Measurements from ENCODE around the gene ZNF845.

ZNF845 gene

DNA sequence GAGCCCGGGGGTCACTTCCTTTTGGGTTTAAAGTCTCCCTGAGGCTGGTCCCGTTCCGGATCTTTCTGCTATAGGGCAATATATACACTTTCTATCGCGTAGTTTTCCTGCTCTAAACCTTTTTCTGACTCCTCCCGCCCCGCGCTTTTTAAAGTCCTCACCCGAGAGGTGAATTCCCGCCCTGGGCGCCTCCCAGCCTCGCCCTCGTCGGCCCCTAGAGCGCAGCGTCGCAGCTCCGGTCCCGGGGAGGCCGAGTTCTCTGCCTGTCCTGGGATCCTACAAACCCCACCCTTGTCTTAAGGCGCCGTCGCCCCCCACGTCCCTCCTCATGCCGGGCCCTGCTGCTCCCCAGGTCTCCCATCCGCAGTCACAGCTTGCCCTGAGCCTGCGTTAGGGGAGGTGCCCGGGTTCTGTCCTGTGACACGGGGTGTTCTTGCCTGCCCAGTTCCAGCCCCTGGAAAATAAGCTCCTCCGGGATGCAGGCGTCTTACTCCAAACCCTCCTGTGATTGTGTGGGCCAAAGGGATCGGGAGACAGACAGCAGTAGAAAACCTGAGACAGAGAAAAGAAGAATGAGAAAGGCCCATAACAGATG lies 32.4 kb downstream of the ZNF845 start:
- Histone ChIP-seq H3K4me3 (ENCODE audit: low read depth, low read length) (peak overlapping the region; percentile 82), H3K4me1 (ENCODE audit: control insufficient read depth in 1 of 2, insufficient read depth in 2 of 2, low read length in 2 of 2) (peaks cover 0 to 3% of the 10 kb centered on the region in 2 experiments), H2AK5ac (ENCODE audit: low read length) (no peak overlapping the region), H2BK12ac (ENCODE audit: low read length) (no peak overlapping the region), H3K27ac (ENCODE audit: low read depth, low read length) (peak overlapping the region; percentile 30), H3K4ac (ENCODE audit: low read depth, low read length) (peak overlapping the region; percentile 59), H3K36me3 (ENCODE audit: control insufficient read depth in 1 of 2, insufficient read depth in 2 of 2, low read length in 2 of 2) (no peaks in the 10 kb centered on the region), H3K9me3 (ENCODE audit: insufficient read depth, low read depth, low read length) (no peaks in the 10 kb centered on the region), H4K91ac (ENCODE audit: low read depth, low read length) (peak overlapping the region; percentile 36), H3K9ac (ENCODE audit: low read length) (peak overlapping the region; percentile 92), H3K79me1 (ENCODE audit: low read length) (peaks cover 5% of the 10 kb centered on the region), H2BK5ac (ENCODE audit: low read depth, low read length, poor library complexity) (peak overlapping the region; percentile 49), H2BK120ac (ENCODE audit: insufficient read depth, low read length, poor library complexity) (no peak overlapping the region), H3K4me2 (ENCODE audit: low read length) (peak overlapping the region; percentile 99), H4K8ac (ENCODE audit: low read depth, low read length) (peak overlapping the region; percentile 78), H3K27me3 (ENCODE audit: insufficient read depth, low read length) (no peaks in the 10 kb centered on the region), H3K14ac (ENCODE audit: low read length) (peak overlapping the region; percentile 39), H3K23ac (ENCODE audit: low read length) (no peak overlapping the region), H3K79me2 (ENCODE audit: control insufficient read depth, insufficient read depth, low read length, poor library complexity) (peaks cover 2% of the 10 kb centered on the region), H3K18ac (ENCODE audit: low read length) (peak overlapping the region; percentile 85), H2AFZ (ENCODE audit: insufficient read depth, low read length, poor library complexity) (peak overlapping the region; percentile 30), H4K12ac (ENCODE audit: low read depth, low read length) (peak overlapping the region; percentile 68)
- peak; percentile 33 to 67 for DNase-seq
- WGBS (ENCODE audit: extremely low coverage, insufficient coverage, insufficient read length): no CpG with 5 or more reads among the region's 32 CpGs

- DNase-seq: peak; percentile 75 to 83
- no CpG with 5 or more reads among the region's 4 CpGs for WGBS (ENCODE audit: extremely low coverage, insufficient coverage, insufficient read length)
- no peak overlapping the region for H2BK12ac ChIP-seq (ENCODE audit: low read length)
Measured at GRCh38 chr19:53372196-53372595, 38.6 kb downstream of the ZNF845 start.

GRCh38 chr19:53374288-53374687 lies 40.7 kb downstream of the ZNF845 start:
- Histone ChIP-seq H3K9me3 (ENCODE audit: insufficient read depth, low read depth, low read length) (peaks cover 2% of the 10 kb centered on the region), H3K4me1 (ENCODE audit: control insufficient read depth in 1 of 2, insufficient read depth in 2 of 2, low read length in 2 of 2) (peaks cover 4 to 6% of the 10 kb centered on the region in 2 experiments), H3K23ac (ENCODE audit: low read length) (no peak overlapping the region), H4K12ac (ENCODE audit: low read depth, low read length) (no peak overlapping the region), H3K79me1 (ENCODE audit: low read length) (peaks cover 2% of the 10 kb centered on the region), H2AK5ac (ENCODE audit: low read length) (no peak overlapping the region), H4K91ac (ENCODE audit: low read depth, low read length) (no peak overlapping the region), H3K18ac (ENCODE audit: low read length) (no peak overlapping the region), H2BK120ac (ENCODE audit: insufficient read depth, low read length, poor library complexity) (no peak overlapping the region), H3K79me2 (ENCODE audit: control insufficient read depth, insufficient read depth, low read length, poor library complexity) (peaks cover 1% of the 10 kb centered on the region), H3K14ac (ENCODE audit: low read length) (no peak overlapping the region), H2BK5ac (ENCODE audit: low read depth, low read length, poor library complexity) (no peak overlapping the region), H3K36me3 (ENCODE audit: control insufficient read depth in 1 of 2, insufficient read depth in 2 of 2, low read length in 2 of 2) (peaks cover 28 to 31% of the 10 kb centered on the region in 2 experiments), H3K27ac (ENCODE audit: low read depth, low read length) (no peak overlapping the region), H4K8ac (ENCODE audit: low read depth, low read length) (no peak overlapping the region), H2BK12ac (ENCODE audit: low read length) (no peak overlapping the region), H3K27me3 (ENCODE audit: insufficient read depth, low read length) (no peaks in the 10 kb centered on the region), H3K4me2 (ENCODE audit: low read length) (no peak overlapping the region), H3K4ac (ENCODE audit: low read depth, low read length) (no peak overlapping the region), H3K4me3 (ENCODE audit: low read depth, low read length) (no peak overlapping the region), H2AFZ (ENCODE audit: insufficient read depth, low read length, poor library complexity) (no peak overlapping the region), H3K9ac (ENCODE audit: low read length) (no peak overlapping the region)
- no peak for DNase-seq
- WGBS (ENCODE audit: extremely low coverage, insufficient coverage, insufficient read length): no CpG with 5 or more reads among the region's 3 CpGs

More at GRCh38 chr19:53372196-53372595, 38.6 kb downstream of the ZNF845 start:
- Histone ChIP-seq H3K36me3 (ENCODE audit: control insufficient read depth in 1 of 2, insufficient read depth in 2 of 2, low read length in 2 of 2) (peaks cover 17% of the 10 kb centered on the region in 2 experiments), H3K9ac (ENCODE audit: low read length) (no peak overlapping the region), H3K4me2 (ENCODE audit: low read length) (peak overlapping the region; percentile 4), H4K8ac (ENCODE audit: low read depth, low read length) (no peak overlapping the region), H2AK5ac (ENCODE audit: low read length) (no peak overlapping the region), H3K4me1 (ENCODE audit: control insufficient read depth in 1 of 2, insufficient read depth in 2 of 2, low read length in 2 of 2) (peaks cover 4 to 6% of the 10 kb centered on the region in 2 experiments), H2BK5ac (ENCODE audit: low read depth, low read length, poor library complexity) (no peak overlapping the region), H3K27ac (ENCODE audit: low read depth, low read length) (no peak overlapping the region), H3K4me3 (ENCODE audit: low read depth, low read length) (no peak overlapping the region), H3K18ac (ENCODE audit: low read length) (no peak overlapping the region), H4K91ac (ENCODE audit: low read depth, low read length) (no peak overlapping the region), H3K14ac (ENCODE audit: low read length) (no peak overlapping the region), H3K4ac (ENCODE audit: low read depth, low read length) (no peak overlapping the region), H3K79me1 (ENCODE audit: low read length) (peaks cover 2% of the 10 kb centered on the region), H4K12ac (ENCODE audit: low read depth, low read length) (no peak overlapping the region), H3K79me2 (ENCODE audit: control insufficient read depth, insufficient read depth, low read length, poor library complexity) (peaks cover 1% of the 10 kb centered on the region), H3K23ac (ENCODE audit: low read length) (no peak overlapping the region), H2AFZ (ENCODE audit: insufficient read depth, low read length, poor library complexity) (no peak overlapping the region), H3K27me3 (ENCODE audit: insufficient read depth, low read length) (no peaks in the 10 kb centered on the region), H3K9me3 (ENCODE audit: insufficient read depth, low read depth, low read length) (no peaks in the 10 kb centered on the region), H2BK120ac (ENCODE audit: insufficient read depth, low read length, poor library complexity) (no peak overlapping the region)

DNA sequence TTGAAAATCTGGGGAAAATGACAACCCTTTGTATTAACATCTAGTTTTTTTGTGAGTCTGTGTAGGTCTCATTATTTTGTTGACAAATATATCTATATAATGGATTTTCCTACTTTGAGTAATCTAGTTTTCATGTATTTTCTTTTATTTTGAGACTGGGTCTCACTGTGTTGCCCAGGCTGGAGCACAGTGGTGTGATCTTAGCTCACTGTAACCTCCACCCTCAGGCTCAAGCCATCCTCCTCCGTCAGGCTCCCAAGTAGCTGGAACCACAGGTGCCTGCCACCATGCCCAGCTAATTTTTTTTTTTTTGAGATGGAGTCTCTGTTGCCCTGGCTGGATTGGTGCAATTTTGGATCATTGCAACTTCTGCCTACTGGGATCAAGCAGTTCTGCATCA lies 41.2 kb downstream of the ZNF845 start:
- Histone ChIP-seq H3K4me2 (ENCODE audit: low read length) (no peak overlapping the region), H3K14ac (ENCODE audit: low read length) (no peak overlapping the region), H4K12ac (ENCODE audit: low read depth, low read length) (no peak overlapping the region)

More for the DNA sequence above, 41.2 kb downstream of the ZNF845 start:
- Histone ChIP-seq H3K4me3 (ENCODE audit: low read depth, low read length) (no peak overlapping the region), H3K79me2 (ENCODE audit: control insufficient read depth, insufficient read depth, low read length, poor library complexity) (peaks cover 1% of the 10 kb centered on the region), H3K4me1 (ENCODE audit: control insufficient read depth in 1 of 2, insufficient read depth in 2 of 2, low read length in 2 of 2) (peaks cover 4 to 6% of the 10 kb centered on the region in 2 experiments), H2AK5ac (ENCODE audit: low read length) (no peak overlapping the region), H3K27ac (ENCODE audit: low read depth, low read length) (no peak overlapping the region), H3K4ac (ENCODE audit: low read depth, low read length) (no peak overlapping the region), H3K9ac (ENCODE audit: low read length) (no peak overlapping the region), H3K18ac (ENCODE audit: low read length) (no peak overlapping the region), H3K9me3 (ENCODE audit: insufficient read depth, low read depth, low read length) (peaks cover 2% of the 10 kb centered on the region), H4K91ac (ENCODE audit: low read depth, low read length) (no peak overlapping the region), H3K23ac (ENCODE audit: low read length) (no peak overlapping the region), H2BK5ac (ENCODE audit: low read depth, low read length, poor library complexity) (no peak overlapping the region), H2AFZ (ENCODE audit: insufficient read depth, low read length, poor library complexity) (no peak overlapping the region), H4K8ac (ENCODE audit: low read depth, low read length) (no peak overlapping the region), H2BK120ac (ENCODE audit: insufficient read depth, low read length, poor library complexity) (no peak overlapping the region), H2BK12ac (ENCODE audit: low read length) (no peak overlapping the region), H3K27me3 (ENCODE audit: insufficient read depth, low read length) (no peaks in the 10 kb centered on the region), H3K79me1 (ENCODE audit: low read length) (peaks cover 2% of the 10 kb centered on the region), H3K36me3 (ENCODE audit: control insufficient read depth in 1 of 2, insufficient read depth in 2 of 2, low read length in 2 of 2) (peaks cover 31 to 34% of the 10 kb centered on the region in 2 experiments)
- no peak for DNase-seq
- WGBS (ENCODE audit: extremely low coverage, insufficient coverage, insufficient read length): no CpG with 5 or more reads among the region's 1 CpG
